ENCODE results near the gene ZNF485. TPM values are rescaled to one million over a fixed set of nuclear protein-coding genes. Genes with fewer than 3 reads are reported as not detected.
A peak's percentile ranks its signal among the peaks of the same experiment; 100 is the strongest.

ZNF485 gene
- total RNA-seq, 2 donors from 2014 or later = 9.6 to 9.9 TPM

DNA sequence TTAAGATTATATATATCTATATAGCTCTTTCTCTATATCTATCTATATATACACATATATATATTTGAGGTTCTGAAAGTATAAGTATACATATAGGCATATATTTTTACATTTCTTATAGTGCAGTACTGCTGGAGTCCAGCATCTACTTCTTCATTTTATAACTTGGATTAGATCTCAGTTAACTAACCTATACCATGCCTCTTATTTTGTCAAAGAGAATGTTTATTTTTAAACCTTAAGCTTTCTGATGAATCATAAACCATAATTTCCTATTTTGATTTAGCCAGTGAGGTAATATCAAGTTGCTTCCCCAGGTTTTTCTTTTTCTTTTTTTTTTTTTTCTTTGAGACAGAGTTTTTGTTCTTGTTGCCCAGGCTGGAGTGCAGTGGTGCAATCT lies 34.4 kb downstream of the ZNF485 start:
- intact Hi-C loops (cut with DNase I) = no loop called here

DNA sequence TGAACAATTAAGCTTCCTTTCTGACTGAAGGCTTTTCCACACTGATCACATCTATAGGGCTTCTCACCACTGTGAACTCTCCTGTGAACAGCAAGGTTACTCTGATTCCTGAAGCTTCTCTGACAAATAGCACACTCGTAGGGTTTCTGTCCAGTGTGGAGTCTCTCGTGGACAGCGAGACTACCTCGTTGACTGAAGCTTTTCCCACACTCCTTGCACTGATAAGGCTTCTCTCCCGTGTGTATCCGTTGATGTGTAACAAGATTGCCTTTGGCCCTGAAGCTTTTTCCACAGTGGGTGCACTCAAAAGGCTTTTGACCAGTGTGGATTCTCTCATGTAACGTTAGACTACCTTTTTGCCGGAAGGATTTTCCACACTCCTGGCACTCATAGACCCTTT lies 38.0 kb downstream of the ZNF485 start:
- intact Hi-C loops (cut with DNase I) = no loop called here
- DNase-seq (no peak), ATAC-seq (no peak)
- no peak overlapping the region for H3K27ac ChIP-seq
- H3K9me3 ChIP-seq = peaks cover 0 to 50% (median 5%) of the 10 kb centered on the region in 3 donors
- WGBS, 2 donors = 99% methylated on average over 8 of the region's 8 CpGs
- no peak overlapping the region for H3K4me3 ChIP-seq
- TF ChIP-seq, protein P1, sequence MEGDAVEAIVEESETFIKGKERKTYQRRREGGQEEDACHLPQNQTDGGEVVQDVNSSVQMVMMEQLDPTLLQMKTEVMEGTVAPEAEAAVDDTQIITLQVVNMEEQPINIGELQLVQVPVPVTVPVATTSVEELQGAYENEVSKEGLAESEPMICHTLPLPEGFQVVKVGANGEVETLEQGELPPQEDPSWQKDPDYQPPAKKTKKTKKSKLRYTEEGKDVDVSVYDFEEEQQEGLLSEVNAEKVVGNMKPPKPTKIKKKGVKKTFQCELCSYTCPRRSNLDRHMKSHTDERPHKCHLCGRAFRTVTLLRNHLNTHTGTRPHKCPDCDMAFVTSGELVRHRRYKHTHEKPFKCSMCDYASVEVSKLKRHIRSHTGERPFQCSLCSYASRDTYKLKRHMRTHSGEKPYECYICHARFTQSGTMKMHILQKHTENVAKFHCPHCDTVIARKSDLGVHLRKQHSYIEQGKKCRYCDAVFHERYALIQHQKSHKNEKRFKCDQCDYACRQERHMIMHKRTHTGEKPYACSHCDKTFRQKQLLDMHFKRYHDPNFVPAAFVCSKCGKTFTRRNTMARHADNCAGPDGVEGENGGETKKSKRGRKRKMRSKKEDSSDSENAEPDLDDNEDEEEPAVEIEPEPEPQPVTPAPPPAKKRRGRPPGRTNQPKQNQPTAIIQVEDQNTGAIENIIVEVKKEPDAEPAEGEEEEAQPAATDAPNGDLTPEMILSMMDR (IDR thresholded peaks at IDR 0.05) = no peak
- no peak for TF ChIP-seq POLR2A (IDR thresholded peaks at IDR 0.05)
- peaks cover 14 to 23% of the 10 kb centered on the region in 2 donors for H3K36me3 ChIP-seq (replicated peaks in 1 of 2; ENCODE audit: insufficient read depth in 1 of 2, low read depth in 2 of 2)
- H3K27me3 ChIP-seq = no peaks in the 10 kb centered on the region
- peaks cover 13% of the 10 kb centered on the region for H3K4me1 ChIP-seq

More for the DNA sequence above, 34.4 kb downstream of the ZNF485 start:
- DNase-seq (no peak), ATAC-seq (no peak)
- H3K27ac ChIP-seq = no peak overlapping the region
- TF ChIP-seq, protein P1 (IDR thresholded peaks at IDR 0.05) = no peak
- no peak for TF ChIP-seq POLR2A (IDR thresholded peaks at IDR 0.05)
- H3K36me3 ChIP-seq (replicated peaks in 1 of 2; ENCODE audit: insufficient read depth in 1 of 2, low read depth in 2 of 2) = peaks cover 14 to 20% of the 10 kb centered on the region in 2 donors
- no peaks in the 10 kb centered on the region for H3K27me3 ChIP-seq
- peaks cover 0 to 42% (median 5%) of the 10 kb centered on the region in 3 donors for H3K9me3 ChIP-seq
- H3K4me3 ChIP-seq = no peak overlapping the region
- H3K4me1 ChIP-seq = no peaks in the 10 kb centered on the region

DNA sequence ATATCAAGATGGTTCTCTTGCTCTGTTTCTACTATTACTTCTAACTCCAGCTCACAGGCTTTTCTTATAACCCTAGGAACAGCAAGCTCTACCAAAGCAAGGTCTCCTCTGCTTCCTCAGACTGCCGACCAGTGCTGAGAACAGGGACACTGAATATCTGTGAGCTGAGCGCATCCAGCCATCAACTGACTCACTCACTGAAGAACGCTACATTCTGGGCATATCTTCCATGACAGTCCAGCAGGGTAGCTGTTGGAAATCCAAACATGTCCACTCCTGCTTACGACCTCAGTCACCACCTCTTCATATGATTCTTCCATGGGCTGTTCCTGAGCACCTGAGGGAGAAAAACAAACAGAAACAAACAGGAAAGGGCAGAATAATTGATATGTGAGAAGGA lies 39.6 kb downstream of the ZNF485 start:
- ATAC-seq (no peak), DNase-seq (no peak)
- intact Hi-C loops (cut with DNase I) = no loop called here
- Histone ChIP-seq H3K4me1 (peaks cover 16% of the 10 kb centered on the region), H3K27me3 (no peaks in the 10 kb centered on the region), H3K27ac (no peak overlapping the region), H3K36me3 (replicated peaks in 1 of 2; ENCODE audit: insufficient read depth in 1 of 2, low read depth in 2 of 2) (peaks cover 14 to 23% of the 10 kb centered on the region in 2 donors), H3K9me3 (peaks cover 0 to 50% (median 5%) of the 10 kb centered on the region in 3 donors), H3K4me3 (no peak overlapping the region)
- WGBS, 2 donors = 99 to 100% methylated on average over 4 of the region's 4 CpGs
- no peak for TF ChIP-seq POLR2A (IDR thresholded peaks at IDR 0.05)
- TF ChIP-seq, protein P1 (IDR thresholded peaks at IDR 0.05) = no peak

DNA sequence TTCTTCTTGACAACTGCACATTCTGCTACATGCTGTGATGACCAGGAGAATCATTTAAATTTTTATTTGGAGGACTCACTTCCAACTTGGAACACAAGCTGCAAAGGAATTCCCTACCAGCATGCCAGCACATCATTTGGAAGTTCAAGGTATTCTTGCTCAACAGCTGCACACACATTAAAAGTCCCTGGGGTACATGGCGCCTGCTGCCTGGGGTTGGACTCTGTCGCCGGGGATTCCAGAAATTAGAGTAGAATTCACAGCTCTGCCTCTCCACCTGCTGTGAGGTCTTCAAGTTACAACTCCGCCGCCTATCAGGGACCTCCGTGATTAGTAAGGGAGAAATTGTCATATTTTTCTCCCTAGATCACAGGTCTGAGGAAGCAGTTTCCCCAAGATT lies 41.3 kb downstream of the ZNF485 start:
- Histone ChIP-seq H3K27me3 (no peaks in the 10 kb centered on the region), H3K36me3 (replicated peaks in 1 of 2; ENCODE audit: insufficient read depth in 1 of 2, low read depth in 2 of 2) (peaks cover 11 to 23% of the 10 kb centered on the region in 2 donors), H3K4me1 (peaks cover 16% of the 10 kb centered on the region), H3K27ac (no peak overlapping the region), H3K9me3 (peaks cover 0 to 36% (median 5%) of the 10 kb centered on the region in 3 donors), H3K4me3 (no peak overlapping the region)
- TF ChIP-seq, protein P1 (IDR thresholded peaks at IDR 0.05) = no peak
- intact Hi-C loops (cut with DNase I) = no loop called here
- ATAC-seq = no peak
- DNase-seq = no peak
- 94 to 99% methylated on average over 6 of the region's 6 CpGs for WGBS, 2 donors

DNA sequence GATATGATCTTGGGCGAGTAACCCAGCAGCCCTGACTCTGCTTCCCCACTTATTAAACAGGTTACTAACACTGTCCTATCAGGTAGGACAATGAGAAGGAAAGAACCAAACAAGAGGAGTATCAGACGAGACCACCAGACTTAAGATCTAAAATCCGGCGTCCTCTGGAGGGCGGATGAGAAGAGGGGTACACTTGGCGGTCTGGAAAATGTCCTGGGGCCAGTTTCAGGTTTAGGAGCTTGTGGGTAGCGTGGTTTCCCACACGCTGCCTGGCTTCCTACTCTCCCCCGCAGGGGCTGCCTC lies 41.8 kb downstream of the ZNF485 start:
- WGBS, 2 donors = 50 to 62% methylated on average over 6 to 9 of the region's 9 CpGs
- H3K9me3 ChIP-seq = peaks cover 0 to 33% (median 5%) of the 10 kb centered on the region in 3 donors
- H3K4me1 ChIP-seq = peaks cover 16% of the 10 kb centered on the region
- TF ChIP-seq, protein P1 (IDR thresholded peaks at IDR 0.05) = no peak
- TF ChIP-seq POLR2A (IDR thresholded peaks at IDR 0.05) = no peak
- H3K4me3 ChIP-seq = peak overlapping the region; percentile 73 to 80
- H3K27ac ChIP-seq = peak overlapping the region; percentile 27 to 78 (median 76)
- DNase-seq = no peak
- H3K27me3 ChIP-seq = no peaks in the 10 kb centered on the region
- ATAC-seq = no peak
- intact Hi-C loops (cut with DNase I) = no loop called here
- peaks cover 11 to 23% of the 10 kb centered on the region in 2 donors for H3K36me3 ChIP-seq (replicated peaks in 1 of 2; ENCODE audit: insufficient read depth in 1 of 2, low read depth in 2 of 2)
